Activated CD8-positive, alpha-beta memory T cell treated with anti-CD3 and anti-CD28 coated beads, Interleukin-2, amount 50 U/mL, for 1 hour (primary cell): ENCODE data around the gene SPINK4.

Source experiments
- DNase-seq: peaks from one replicate; pipeline ENCODE4 v3.0.0-alpha.2; 2020; ENCODE audit errors: extremely low read depth

Gene SPINK4, protein sequence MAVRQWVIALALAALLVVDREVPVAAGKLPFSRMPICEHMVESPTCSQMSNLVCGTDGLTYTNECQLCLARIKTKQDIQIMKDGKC

DNA sequence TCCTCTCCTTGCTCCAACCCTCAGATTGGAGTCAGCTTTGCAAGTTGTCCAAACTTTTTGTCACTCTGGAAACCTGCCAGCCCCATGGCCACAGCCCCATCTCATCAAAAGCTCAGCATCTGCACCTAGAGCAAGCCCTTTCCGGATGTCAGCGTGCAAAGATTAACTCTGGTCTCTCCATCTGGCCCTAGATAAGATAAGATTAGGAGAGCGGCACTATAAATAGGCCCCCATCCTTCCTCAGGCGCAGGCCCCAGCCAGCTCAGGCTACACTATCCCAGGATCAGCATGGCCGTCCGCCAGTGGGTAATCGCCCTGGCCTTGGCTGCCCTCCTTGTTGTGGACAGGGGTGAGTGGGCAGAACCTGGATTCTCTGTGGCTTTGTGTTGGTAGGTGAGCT is at the start of gene SPINK4:
Gene SPINK4, plus strand, starts transcription at position 247 of the 400 bp plus-strand sequence. Its CDS starts 42 bp downstream, at position 289.
- DNase-seq: no peak

DNA sequence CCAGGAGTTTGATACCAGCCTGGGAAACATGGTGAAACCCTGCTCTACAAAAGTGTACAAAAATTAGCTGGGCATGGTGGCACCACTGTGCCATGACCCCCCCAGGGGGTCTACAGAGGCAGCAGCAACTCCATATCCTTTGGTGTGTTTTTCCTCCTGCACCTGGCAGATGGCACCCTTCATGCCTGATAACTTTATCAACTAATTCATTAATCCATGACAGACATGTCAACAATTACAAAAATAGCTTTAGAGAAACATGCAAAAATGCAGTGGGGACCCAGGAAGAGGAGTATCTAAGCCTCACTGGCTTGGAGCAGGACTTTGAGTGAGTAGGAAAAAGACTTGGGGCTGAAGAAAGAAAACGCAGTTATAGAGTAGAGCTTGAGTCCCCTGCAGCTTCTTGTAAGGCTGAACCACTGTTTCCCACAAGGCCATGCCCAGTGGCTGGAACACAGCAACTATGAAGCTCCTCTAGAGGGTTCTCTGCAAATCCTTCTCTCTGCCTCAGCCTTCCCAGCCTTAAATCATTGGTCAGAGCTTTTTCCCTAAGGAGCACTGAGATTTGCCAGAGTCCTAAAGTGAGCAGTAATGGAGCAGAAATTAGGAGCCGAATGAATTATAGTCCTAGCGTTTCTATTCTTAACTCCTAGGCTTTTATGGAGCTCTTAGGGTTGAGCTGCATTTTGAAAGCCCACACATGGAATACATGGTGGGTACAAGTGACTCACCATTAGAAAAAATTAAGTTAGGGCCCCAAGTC is 47.3 kb upstream of the SPINK4 start:
- no peak for DNase-seq

DNA sequence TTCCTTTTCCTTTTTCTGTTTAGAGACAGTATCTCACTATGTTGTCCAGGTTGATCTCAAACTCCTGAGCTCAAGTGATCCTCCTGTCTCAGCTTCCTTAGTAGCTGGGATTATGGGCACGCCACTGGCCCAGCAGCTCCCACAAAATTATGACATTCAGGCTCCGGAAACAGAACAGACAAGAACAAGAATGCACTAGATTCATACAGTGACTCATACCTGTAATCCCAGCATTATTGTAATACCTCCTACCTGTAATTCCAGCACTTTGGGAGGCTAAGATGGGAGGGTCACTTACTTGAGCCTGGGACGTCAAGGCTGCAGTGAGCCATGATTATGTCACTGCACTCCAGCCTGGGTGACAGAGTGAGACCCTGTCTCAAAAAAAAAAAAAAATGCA is 46.1 kb upstream of the SPINK4 start:
- no peak for DNase-seq

DNA sequence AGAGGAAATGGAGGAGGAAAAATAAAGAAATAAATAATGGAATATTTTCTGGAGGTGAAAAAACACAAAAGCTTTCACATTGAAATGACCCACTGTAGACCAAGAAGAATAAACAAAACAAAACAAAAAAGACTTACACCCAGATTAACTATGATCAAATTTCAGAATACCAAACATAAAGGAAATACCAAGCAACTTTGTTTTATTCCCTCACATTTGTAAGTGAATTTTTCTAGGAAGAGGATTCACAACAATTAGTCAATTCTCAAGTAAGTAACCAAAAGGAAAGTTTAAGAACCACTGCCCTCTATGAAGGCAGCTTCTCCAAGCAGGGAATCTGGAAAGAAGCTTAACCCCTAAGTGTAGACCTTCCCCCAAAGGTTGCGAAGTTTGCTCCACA is 43.2 kb upstream of the SPINK4 start:
- DNase-seq: no peak

DNA sequence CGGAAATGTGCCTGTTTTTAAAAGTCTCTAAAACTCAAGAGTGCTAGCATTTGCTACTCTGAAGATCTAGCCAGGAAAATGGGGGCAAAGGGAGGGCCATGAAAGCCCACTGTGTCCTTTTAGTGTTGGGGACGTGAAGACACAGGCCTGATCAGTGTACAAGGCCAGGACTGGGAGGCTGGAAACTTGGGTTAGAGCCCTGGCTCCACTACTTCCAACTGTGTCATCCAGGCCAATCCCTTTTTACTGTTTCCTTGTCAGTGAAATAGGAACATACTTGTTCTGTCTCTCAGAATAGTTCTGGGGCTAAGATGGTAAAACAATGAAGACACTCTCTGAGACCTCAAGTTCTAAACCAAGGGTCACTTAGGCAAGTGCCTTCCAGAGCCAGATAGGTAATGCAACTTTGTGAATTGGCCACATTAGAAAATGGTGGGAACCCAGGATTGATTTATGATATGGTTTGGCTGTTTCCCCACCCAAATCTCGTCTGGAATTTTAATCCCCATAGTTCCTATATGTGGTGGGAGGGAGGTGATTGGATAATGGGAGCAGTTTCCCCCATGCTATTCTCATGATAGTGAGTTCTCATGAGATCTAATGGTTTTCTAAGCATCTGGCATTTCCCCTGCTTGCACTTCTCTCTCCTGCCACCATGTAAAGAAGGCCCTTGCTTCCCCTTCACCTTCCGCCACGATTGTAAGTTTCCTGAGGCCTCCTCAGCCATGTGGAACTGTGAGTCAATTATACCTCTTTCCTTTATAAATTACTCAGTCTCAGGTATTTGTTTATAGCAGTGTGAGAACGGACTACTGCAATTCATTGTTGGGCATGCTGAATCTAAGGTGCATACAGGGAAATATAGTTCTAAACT is 42.5 kb upstream of the SPINK4 start:
- DNase-seq: no peak

DNA sequence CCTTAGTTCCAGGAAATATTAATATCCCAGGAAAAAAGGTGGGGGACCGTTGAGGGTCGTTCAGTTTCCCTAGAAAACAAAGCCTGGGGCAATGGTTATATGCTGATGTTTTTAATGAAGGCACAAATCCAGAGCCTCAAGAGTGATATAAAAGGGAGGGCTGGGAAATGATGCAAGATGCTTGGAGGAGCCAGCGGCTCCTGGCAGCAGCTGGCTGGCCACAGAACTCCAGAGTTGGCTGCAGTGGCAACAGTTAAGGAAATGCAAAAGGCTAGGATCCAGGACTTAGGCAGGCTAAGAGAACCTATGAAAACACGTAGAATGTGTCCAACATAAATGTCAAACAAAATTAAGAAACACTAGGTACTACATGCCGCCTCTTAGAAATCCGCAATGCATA is 41.8 kb upstream of the SPINK4 start:
- no peak for DNase-seq

DNA sequence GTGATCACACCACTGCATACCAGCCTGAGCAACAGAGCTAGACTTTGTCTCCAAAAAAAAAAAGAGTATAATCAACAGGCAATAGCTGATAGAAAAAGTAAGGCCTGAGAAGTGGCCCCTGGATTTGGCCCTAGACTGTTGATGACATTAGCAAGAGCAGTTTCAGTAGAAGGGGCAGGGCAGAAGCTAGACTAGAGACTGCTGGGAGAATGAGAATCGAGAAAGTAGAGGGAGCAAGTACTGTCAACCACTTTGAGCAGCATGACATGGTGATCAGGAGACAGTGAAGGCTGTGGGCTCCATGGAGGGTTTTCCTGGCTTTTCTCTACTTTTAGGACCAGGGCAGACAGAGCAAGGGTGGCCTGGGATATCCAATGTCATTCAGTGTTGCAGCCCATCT is 37.9 kb upstream of the SPINK4 start:
- DNase-seq: no peak

DNA sequence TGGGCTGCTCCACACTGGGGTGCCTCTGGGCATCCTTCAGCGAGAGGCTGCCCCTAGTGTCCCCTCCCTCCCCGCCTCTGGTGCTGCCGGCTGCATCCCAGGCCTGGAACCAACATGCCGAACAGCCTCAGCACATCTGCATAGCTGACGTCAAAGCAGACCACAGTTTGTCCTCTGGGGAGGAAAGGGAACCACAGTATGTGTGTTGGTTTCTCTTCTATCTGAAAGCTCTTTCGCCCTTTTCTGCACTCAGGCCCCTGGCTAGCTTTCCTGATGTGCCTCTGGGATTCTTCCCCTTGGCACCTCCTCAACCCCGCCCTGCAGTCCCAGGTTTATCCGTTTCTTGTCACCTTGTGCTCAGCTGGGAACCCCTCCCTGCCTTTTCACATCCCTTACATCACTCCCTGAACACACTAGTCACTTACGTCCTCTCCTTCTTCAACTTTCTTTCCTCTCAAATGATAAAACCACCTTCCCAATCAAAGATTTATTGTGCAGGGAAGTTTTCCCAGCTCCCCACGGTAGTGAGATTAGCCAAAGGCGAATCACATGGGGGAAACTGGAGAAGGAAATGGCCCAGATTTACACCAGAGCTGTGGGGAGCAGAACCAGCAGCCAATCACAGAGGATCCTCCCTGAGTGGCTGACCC is 37.3 kb upstream of the SPINK4 start:
- DNase-seq: no peak

DNA sequence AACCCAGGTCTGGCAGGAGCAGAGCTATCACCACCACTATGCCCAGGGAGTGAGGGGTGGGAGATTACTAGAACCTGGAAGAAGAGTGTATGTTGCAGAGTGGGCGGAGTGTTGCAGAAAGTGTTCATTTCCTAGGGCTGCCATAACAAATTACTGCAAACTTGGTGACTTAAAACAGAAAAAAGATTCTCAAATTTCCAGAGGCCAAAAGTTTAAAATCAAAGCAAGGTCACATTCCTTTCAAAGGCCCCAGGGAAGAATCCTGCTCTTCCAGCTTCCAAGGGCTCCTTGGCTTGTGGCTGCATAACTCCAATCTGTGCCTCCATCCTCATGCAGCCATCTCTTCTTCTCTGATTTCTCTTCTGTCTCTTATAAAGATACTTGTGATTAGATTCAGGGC is 30.6 kb upstream of the SPINK4 start:
- DNase-seq: no peak

DNA sequence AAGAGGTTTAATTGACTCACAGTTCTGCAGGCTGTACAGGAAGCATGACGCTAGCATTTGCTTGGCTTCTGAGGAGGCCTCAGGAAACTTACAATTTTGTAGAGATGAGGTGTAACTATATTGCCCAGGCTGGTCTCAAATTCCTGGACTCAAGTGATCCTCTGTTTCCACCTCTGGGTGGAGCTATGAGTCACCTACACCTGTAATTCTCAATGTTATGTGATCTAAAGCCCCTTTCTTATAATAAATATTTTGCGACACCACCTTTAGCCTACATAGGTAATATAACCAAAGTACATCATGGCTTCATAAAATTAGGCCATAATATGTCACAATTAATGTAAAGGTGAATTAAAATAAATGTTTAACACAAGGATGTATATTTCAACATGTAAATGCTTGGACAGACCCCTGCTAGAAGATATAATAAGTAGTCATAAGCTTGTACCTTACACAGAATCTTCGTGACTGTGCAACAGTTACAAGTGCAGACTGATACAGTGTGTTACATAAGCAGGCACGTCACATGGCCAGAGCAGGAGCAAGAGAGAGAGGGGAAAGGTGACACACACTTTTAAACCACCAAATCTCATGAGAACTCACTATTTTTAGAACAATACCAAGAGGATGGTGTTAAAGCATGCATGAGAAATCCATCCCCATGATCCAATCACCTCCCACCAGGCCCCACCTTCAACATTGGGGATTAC is 29.8 kb upstream of the SPINK4 start:
- no peak for DNase-seq

DNA sequence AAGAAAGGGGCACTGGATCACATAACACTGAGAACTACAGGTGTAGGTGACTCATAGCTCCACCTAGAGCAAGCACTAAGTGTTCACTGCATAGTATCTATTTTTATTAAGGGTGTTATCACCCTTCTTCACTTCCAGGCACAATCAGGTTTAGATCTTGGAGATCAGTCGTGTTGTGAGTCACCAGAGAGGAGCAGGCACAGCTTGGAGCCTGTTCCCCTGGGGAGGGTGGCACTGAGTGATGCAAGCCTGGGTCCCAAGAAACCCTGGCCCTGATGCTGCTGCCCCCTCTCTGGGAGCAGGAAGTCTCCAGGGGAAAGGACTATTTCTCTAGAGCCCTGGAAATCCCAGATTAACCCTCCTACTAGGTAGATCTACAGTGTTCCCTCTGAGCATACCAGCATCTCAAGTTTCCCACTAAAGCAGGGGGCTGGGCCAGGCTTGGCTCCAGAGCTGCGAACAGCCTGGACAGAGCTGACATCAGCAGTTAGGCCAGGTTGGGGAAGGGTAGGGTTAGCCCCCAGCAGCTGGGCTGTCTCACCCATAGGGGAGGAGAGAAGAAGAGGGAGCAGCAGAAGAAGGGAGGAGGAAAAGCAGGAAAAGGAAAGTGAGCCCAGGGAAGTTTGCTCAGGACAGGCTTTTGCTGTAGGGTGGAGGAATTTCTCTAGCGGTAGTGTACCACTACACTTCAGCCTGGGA is 28.1 kb upstream of the SPINK4 start:
- no peak for DNase-seq

DNA sequence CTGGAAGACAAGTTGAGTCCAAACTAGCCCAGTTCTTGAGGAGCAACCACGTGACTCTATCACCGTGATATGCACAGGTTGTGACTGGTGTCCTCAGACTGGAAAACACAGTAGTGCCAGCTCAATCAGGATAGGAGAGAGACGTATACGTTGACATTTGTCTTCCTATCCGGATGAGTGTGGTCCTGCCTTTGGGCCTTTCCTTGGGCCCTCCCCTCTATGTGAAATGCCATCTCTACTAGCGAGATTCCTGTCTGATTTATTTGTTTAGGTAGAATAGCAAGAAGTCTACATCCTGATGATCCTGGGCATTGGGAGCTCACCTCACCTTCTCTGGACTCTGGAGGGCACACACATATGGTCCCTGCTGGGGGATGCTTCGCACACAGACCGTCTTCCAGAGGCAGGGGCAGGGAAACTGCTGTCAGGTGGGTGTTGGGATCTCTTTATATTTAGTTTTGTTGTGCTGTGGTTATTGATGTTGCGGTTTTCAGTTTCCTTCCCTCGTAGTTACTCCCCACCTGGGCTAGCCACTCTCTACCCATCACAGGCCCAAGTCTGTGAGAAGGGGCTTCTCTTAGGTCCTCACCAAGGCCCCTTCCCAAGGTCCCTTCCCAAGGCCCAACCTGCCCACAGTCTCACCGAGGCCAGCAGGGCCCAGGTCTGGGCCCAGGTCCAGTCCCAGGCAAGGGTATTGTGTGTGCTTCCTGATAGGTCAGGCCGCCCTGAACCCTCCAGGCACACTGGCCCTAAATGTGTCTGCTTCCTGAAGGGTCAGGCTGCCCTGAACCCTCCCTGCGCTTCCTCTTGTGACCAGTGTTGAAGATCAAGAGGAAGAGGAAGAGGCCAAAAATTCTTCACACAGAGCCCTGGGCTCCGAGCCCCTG is 19.0 kb upstream of the SPINK4 start:
- no peak for DNase-seq

DNA sequence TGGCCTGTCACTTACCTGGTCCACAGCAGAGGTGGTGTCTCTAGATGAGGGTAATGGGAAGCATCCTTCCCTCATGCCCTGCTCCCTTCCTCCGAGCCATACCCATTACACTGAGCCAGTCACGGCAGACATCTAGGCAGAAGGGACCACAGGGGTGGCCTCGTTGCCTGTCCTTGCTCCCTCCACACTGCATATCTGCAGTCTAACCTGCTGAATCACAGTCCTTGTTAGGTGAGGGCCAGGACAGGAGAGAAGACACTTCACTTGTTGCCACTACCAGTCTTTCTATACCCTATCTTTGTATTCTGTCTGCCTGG is 18.4 kb upstream of the SPINK4 start:
- no peak for DNase-seq

DNA sequence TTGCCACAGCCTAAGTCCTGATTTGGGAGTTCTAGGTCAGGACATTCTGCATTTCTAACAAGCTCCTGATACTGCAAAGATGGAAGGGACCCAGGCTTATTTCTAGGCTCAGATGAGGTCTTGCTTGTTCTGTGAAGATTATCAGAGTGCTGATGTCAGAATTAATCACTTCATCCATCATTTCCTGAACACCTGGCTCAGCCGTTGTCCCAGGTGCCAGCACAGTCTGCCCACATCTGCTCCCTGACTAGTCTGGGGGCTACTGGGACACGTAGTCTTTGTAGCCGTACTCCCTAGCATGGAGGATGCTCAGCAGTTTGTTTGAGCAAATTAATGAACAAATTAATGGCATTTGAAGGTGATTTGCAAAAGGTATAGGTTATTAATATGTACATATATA is 17.9 kb upstream of the SPINK4 start:
- DNase-seq: no peak

DNA sequence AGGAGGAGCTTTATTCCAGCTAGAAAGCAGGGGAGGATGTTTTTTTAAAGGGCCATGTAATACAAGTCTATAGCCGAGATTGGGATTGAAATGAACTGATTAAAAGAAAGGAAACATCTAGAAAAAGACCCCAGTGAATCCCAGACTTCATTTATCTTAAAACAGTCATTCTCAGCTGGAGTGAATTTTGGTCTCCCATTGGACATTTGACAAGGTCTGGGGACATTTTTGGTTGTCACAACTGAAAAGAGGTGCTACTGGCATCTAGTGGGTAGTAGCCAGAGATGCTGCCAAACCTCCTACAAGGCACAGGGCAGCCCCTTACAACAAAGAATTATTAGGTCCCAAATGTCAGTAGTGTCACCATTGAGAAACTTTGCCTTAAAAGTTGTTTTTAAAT is 16.3 kb upstream of the SPINK4 start:
- DNase-seq: no peak

DNA sequence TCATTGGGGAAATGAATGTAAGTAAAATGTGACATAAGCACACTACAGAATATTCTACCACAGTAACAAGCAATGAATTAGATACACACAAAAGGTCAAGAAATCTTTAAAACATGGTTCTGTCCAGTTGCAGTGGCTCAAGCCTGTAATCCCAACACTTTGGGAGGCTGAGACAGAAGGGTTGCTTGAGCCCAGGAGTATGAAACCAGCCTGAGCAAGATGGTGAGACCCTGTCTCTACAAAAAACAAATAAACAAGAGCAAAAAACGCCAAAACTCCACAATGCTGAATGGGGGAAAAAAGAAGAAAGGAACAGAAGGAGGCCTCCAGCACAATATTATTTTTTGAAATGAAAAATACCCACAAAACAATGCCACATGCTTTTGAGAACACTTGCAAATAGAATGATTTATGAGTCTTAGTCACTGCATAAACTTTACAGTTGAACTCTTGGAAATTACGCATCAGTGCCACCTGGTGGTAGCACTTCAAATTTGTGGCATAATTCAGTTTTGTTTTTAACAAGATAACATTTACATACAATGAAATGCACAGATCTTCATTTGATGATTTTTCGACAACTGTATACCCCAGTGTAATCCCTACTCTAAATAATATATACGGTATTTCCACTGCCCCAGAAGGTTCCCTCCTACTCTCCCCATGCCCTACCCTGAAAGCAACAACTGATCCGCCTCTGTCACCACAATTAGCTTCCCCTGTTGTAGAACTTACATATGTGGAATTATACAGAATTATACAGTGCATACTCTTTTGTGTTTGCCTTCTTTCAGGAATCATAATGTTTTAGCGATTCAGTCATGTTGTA is 14.4 kb upstream of the SPINK4 start:
- peak; percentile 25 for DNase-seq

DNA sequence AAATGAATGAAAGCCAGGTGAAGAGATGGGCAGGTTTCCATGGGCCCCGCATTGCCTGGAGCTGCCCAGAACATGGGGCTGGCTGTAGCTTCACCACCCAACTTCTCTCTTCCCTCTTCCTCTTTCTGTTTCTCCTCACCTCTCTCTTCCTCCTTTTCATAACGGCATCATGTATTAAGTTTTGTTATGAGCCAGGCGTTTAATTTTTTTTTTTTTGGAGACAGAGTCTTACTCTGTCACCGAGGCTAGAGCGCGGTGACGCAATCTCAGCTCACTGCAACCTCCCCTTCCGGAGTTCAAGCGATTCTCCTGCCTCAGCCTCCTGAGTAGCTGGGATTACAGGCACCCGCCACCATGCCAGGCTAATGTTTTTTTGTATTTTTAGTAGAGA is 13.0 kb upstream of the SPINK4 start:
- no peak for DNase-seq

DNA sequence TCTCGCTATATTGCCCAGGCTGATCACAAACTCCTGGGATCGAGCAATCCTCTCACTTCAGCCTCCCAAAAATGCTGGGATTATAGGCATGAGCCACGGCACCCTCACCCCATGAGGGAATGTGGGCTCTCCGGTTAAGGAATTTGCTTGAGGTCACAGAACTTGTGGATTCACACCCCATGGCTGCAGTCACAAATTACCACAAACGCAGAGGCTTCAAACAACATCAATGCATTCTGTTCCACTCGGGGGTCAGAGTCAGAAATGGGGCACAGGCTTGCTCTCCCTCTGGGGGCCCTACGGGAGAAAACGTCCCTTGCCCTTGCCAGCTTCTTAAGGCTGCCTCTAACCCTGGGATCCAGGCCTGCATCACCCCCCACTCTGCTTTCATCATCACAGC is 12.2 kb upstream of the SPINK4 start:
- DNase-seq: no peak

DNA sequence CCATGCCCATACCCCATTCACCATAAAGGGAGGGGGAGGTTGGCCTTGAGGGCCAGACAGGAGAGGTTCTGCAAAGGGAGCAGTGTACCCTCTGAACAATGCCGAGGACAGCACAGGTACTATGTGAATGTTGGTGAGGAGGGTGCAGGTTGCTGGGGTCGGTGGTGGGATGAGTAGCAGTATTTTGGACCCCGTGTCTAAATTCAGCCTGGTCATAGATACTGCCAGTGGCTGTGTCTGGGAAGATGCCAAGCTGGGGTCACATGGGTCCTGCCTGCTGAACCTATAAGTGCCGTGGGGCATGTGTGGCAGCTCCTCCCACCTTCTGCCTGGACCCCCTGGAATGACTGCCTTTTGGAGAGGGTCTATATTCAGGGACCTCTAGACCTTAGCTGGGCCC is 11.4 kb upstream of the SPINK4 start:
- no peak for DNase-seq
